Loucy (cell line): ENCODE data around the gene SYMPK.

Source experiments
- H2AFZ ChIP-seq: fragments of 200-600 bp; sonication (generic); 2 replicates; pipeline ENCODE4 v1.6.0; 2016; ENCODE audit warnings: antibody characterized with exemption, mild to moderate bottlenecking, low read length, moderate library complexity
- H3F3A ChIP-seq: fragments of 200-600 bp; 2 replicates; pipeline ENCODE4 v1.6.0; 2016; ENCODE audit warnings: antibody characterized with exemption, low read depth, mild to moderate bottlenecking
- H3K27me3 ChIP-seq: fragments of 200-600 bp; sonication (generic); 2 replicates; pipeline ENCODE4 v1.6.1; 2014; ENCODE audit warnings: low read length, mild to moderate bottlenecking; ENCODE audit not compliant: insufficient read depth, poor library complexity, severe bottlenecking
- H3K36me3 ChIP-seq: fragments of 200-600 bp; sonication (generic); 2 replicates; pipeline ENCODE4 v1.6.1; 2016; ENCODE audit warnings: low read length; ENCODE audit not compliant: insufficient read depth
- H3K4me1 ChIP-seq: fragments of 200-600 bp; sonication (generic); 2 replicates; pipeline ENCODE4 v1.5.1; 2014; ENCODE audit warnings: low read length, mild to moderate bottlenecking; ENCODE audit not compliant: insufficient read depth, poor library complexity, severe bottlenecking
- H3K4me2 ChIP-seq: fragments of 200-600 bp; sonication (generic); 2 replicates; pipeline ENCODE4 v1.6.0; 2014; ENCODE audit warnings: antibody characterized with exemption, low read length, low read depth, mild to moderate bottlenecking; ENCODE audit not compliant: poor library complexity, severe bottlenecking
- H3K4me3 ChIP-seq: fragments of 200-600 bp; sonication (generic); 2 replicates; pipeline ENCODE4 v1.5.1; 2014; ENCODE audit warnings: low read length, mild to moderate bottlenecking, mixed read lengths; ENCODE audit not compliant: poor library complexity, severe bottlenecking
- H3K79me2 ChIP-seq: fragments of 200-600 bp; sonication (generic); 2 replicates; pipeline ENCODE4 v1.6.1; 2014; ENCODE audit warnings: low read length; ENCODE audit not compliant: insufficient read depth
- H3K9ac ChIP-seq: fragments of 200-600 bp; sonication (generic); 2 replicates; pipeline ENCODE4 v1.6.0; 2014; ENCODE audit warnings: mild to moderate bottlenecking, low read depth, low read length, moderate library complexity; ENCODE audit not compliant: poor library complexity, severe bottlenecking
- H3K9me2 ChIP-seq: fragments of 200-600 bp; sonication (generic); replicated peaks from 2 replicates; pipeline ENCODE4 v1.6.1; 2016; ENCODE audit warnings: low read depth, low read length, mixed read lengths
- H3K9me3 ChIP-seq: fragments of 200-600 bp; sonication (generic); 2 replicates; pipeline ENCODE4 v1.6.1; 2014; ENCODE audit warnings: mild to moderate bottlenecking, antibody characterized with exemption, low read length, low read depth; ENCODE audit not compliant: insufficient read depth
- H4K20me1 ChIP-seq: fragments of 200-600 bp; sonication (generic); 2 replicates; pipeline ENCODE4 v1.6.0; 2014; ENCODE audit warnings: antibody characterized with exemption, low read length, mild to moderate bottlenecking; ENCODE audit not compliant: insufficient read depth, poor library complexity, severe bottlenecking
- EZH2phosphoT487 ChIP-seq: fragments of 200-600 bp; IDR thresholded peaks from 2 replicates; pipeline ENCODE4 v1.6.1; 2018; ENCODE audit warnings: antibody characterized with exemption, mild to moderate bottlenecking, moderate library complexity, borderline replicate concordance
- TF ChIP-seq, protein P1 (sequence below): fragments of 200-600 bp; sonication (generic); conservative IDR thresholded peaks from 2 replicates; pipeline ENCODE4 v1.5.1; 2014; ENCODE audit warnings: mild to moderate bottlenecking, antibody characterized with exemption, low read length

SYMPK gene

DNA sequence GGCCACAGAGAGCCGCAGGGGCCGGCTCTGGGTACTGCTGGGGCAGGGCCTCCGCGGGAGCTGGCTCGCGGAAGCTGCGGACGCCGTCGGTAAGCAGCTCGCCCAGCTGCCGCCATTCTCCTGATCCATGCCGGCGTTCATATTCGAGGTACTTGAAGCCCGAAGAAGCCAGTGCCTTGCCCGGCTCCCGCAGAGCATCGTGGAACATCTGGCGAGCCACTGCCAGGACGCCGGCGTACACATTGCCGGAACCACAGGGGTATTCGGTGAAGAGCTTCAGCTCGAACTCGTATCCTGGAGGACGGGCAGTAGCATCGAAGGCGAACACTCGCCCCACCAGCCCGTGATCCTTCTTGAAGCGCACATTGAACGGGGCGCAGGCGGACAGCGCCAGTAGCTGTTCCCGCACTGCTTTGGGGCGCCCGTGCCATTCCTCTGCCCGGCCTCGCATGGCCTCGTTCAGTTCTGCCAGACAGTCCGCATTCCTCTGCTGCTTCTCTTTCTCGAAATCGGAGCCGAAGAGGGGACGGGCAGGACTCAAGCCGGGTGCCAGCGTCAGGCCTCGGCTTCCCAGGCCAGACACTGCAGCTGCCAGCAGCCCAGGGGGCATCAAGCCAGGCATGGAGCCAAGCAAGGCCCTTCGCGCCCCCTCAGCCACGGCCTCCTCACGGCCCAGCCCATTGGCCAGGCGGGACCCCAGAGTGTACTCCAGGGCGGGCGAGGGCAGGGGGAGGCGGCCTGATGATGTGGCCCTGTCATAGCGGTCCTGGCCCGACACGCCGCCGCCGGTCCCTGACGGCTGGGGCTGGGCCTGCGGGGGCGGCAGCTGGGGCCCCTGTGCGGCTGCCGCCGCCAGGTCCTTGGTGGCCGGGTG lies 22.0 kb upstream of the SYMPK start:
- Histone ChIP-seq H3K36me3 (no peaks in the 10 kb centered on the region), H3K27me3 (no peaks in the 10 kb centered on the region), H4K20me1 (peaks cover 27% of the 10 kb centered on the region), H3K4me3 (peak overlapping the region; percentile 84), H3K79me2 (peaks cover 28% of the 10 kb centered on the region), H3K4me2 (peak overlapping the region; percentile 94), H3K9me3 (no peaks in the 10 kb centered on the region), H3K9me2 (no peaks in the 10 kb centered on the region), H3F3A (no peaks in the 10 kb centered on the region), H3K4me1 (peaks cover 21% of the 10 kb centered on the region), H3K9ac (peak overlapping the region; percentile 89), H2AFZ (no peak overlapping the region)
- TF ChIP-seq, protein P1, sequence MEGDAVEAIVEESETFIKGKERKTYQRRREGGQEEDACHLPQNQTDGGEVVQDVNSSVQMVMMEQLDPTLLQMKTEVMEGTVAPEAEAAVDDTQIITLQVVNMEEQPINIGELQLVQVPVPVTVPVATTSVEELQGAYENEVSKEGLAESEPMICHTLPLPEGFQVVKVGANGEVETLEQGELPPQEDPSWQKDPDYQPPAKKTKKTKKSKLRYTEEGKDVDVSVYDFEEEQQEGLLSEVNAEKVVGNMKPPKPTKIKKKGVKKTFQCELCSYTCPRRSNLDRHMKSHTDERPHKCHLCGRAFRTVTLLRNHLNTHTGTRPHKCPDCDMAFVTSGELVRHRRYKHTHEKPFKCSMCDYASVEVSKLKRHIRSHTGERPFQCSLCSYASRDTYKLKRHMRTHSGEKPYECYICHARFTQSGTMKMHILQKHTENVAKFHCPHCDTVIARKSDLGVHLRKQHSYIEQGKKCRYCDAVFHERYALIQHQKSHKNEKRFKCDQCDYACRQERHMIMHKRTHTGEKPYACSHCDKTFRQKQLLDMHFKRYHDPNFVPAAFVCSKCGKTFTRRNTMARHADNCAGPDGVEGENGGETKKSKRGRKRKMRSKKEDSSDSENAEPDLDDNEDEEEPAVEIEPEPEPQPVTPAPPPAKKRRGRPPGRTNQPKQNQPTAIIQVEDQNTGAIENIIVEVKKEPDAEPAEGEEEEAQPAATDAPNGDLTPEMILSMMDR = no peak
- no peak for TF ChIP-seq EZH2phosphoT487

DNA sequence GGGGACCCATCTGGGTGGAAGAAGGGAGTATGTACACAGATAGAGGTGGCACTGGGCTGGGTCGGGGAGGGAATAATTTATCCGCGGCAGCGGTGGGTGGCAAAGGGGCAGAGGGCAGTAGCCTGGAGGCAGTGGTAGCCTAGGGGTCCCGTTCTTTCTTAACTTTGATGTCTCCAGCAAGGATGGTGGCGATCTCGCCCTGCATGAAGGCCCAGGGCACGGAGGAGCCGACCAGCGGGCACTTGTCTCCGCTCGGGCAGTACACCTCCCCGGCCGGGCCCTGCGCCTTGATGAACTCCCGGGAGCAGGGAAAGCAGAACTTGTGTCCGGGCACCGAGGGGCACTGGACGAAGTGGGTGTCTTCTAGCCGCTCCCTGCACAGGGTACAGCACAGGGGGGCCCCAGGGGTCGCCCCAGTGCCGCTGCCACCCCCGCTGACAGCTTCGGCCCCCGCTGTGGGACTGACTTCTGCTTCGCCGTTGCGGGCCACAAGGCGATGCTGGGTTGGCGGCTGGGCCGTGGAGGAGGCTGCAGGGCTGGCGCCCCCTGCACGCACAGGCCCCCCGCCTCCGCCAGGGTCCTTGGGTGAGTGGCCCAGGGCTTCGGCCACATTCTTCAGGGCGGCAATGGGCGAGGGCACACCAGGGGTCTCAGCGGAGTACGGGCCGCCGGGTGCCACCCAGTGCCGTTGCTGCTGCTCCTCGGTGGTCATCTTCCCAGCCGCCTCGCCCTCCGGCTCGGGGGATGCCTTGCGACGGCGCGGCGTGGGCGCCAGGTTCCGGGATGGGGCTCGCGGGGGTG lies 21.1 kb upstream of the SYMPK start:
- H3K27me3 ChIP-seq = no peaks in the 10 kb centered on the region
- peaks cover 21% of the 10 kb centered on the region for H3K4me1 ChIP-seq
- no peaks in the 10 kb centered on the region for H3K9me3 ChIP-seq
- peaks cover 28% of the 10 kb centered on the region for H3K79me2 ChIP-seq
- H3K4me3 ChIP-seq = peak overlapping the region; percentile 84
- peak overlapping the region; percentile 42 for H3K9ac ChIP-seq
- no peaks in the 10 kb centered on the region for H3K9me2 ChIP-seq
- H2AFZ ChIP-seq = no peak overlapping the region
- H3F3A ChIP-seq = no peaks in the 10 kb centered on the region
- TF ChIP-seq, protein P1 = no peak
- no peak for TF ChIP-seq EZH2phosphoT487
- H4K20me1 ChIP-seq = peaks cover 27% of the 10 kb centered on the region
- H3K4me2 ChIP-seq = peak overlapping the region; percentile 94
- H3K36me3 ChIP-seq = no peaks in the 10 kb centered on the region

DNA sequence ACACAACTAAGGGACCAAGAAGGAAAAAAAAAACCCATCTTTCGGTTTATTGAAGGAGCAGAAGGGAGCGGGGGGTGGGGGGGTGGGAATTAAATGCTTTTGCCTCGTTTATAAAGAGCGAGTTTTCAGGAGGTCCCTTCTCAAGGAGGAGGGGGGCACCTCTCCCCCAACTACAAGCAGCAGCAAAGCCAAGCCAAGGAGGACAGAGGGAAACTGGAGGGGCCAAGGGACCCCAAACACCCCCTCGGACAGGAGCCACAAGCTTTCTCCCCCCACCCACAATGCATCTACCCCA lies 20.6 kb upstream of the SYMPK start:
- no peaks in the 10 kb centered on the region for H3K27me3 ChIP-seq
- H3K9me2 ChIP-seq = no peaks in the 10 kb centered on the region
- H3K79me2 ChIP-seq = peaks cover 28% of the 10 kb centered on the region
- peak overlapping the region; percentile 42 for H3K9ac ChIP-seq
- H3K36me3 ChIP-seq = no peaks in the 10 kb centered on the region
- H3K4me3 ChIP-seq = peak overlapping the region; percentile 84
- H4K20me1 ChIP-seq = peaks cover 27% of the 10 kb centered on the region
- TF ChIP-seq EZH2phosphoT487 = no peak
- TF ChIP-seq, protein P1 = no peak
- no peak overlapping the region for H2AFZ ChIP-seq
- H3F3A ChIP-seq = no peaks in the 10 kb centered on the region
- no peaks in the 10 kb centered on the region for H3K9me3 ChIP-seq
- peak overlapping the region; percentile 94 for H3K4me2 ChIP-seq
- peaks cover 24% of the 10 kb centered on the region for H3K4me1 ChIP-seq
